A549 (cell line): Measurements from ENCODE around the gene CAPN8. TPM values are rescaled to one million over a fixed set of nuclear protein-coding genes. Genes with fewer than 3 reads are reported as not detected.
"Not testable (repeated sequence)": the region's sequence is repeated elsewhere in the genome, so short reads cannot be mapped to it uniquely, and the experiment has no call there.

ENCODE experiments used
- ATAC-seq, 2 experiments: fragments of 200-7000 bp in 1 of 2; fragments of >200 bp in 1 of 2; cut with Nextera tagmentation in 1 of 2; cut with Tn5 transposase in 1 of 2; 3 replicates each; pipeline versions ENCODE4 v1.8.0 to v1.9.1; 2018 to 2020; ENCODE audit warnings: mild to moderate bottlenecking in 1 of 2, moderate library complexity in 1 of 2
- CTCF ChIA-PET: fragments of 300-600 bp; sonication (Branson Sonifier 250); formaldehyde crosslinking; extraction: SDS; loops from one replicate; lab custom pipeline; 2021; ENCODE audit warnings: antibody characterized with exemption, inconsistent platforms; lab: Yijun Ruan, JAX
- POLR2A ChIA-PET: fragments of 350-600 bp; formaldehyde crosslinking; extraction: SDS; loops from one replicate; lab custom pipeline; 2021; ENCODE audit warnings: antibody characterized with exemption, inconsistent platforms; lab: Yijun Ruan, JAX
- DNase-seq, 2 experiments: peaks; one replicate each; pipeline versions ENCODE4 v3.0.0 to v3.0.0-alpha.2; 2011 to 2016; ENCODE audit warnings: low read depth in 1 of 2, low spot score in 1 of 2
- FAIRE-seq: peaks from 2 replicates; lab custom pipeline; 2011; peaks lifted over from hg19 to GRCh38; lab: Jason Lieb, UNC
- H3K27ac ChIP-seq, 2 experiments: fragments of >200 bp; sonication (Bioruptor Twin); formaldehyde crosslinking; 3 replicates each; pipeline ENCODE4 v1.5.1; 2016 to 2017
- H3K4me1 ChIP-seq: fragments of >200 bp; sonication (Bioruptor Twin); formaldehyde crosslinking; 3 replicates; pipeline ENCODE4 v1.6.1; 2016
- H3K4me2 ChIP-seq: fragments of >200 bp; sonication (Bioruptor Twin); formaldehyde crosslinking; 3 replicates; pipeline ENCODE4 v1.6.1; 2016
- H3K4me3 ChIP-seq: fragments of >200 bp; sonication (Bioruptor Twin); formaldehyde crosslinking; 3 replicates; pipeline ENCODE4 v1.5.1; 2016
- H3K9me3 ChIP-seq: fragments of >200 bp; sonication (Bioruptor Twin); formaldehyde crosslinking; 3 replicates; pipeline ENCODE4 v1.6.1; 2016
- CBX2 ChIP-seq: fragments of 200-600 bp; sonication (generic); IDR thresholded peaks from 2 replicates; pipeline ENCODE4 v1.6.1; 2016; ENCODE audit warnings: low read depth, mild to moderate bottlenecking, borderline replicate concordance
- EHMT2 ChIP-seq: fragments of 200-600 bp; sonication (generic); IDR thresholded peaks from 2 replicates; pipeline ENCODE4 v1.6.1; 2016; ENCODE audit warnings: antibody characterized with exemption, low read depth, mild to moderate bottlenecking, moderate library complexity
- ELK1 ChIP-seq: fragments of 150-350 bp; IDR thresholded peaks from 2 replicates; pipeline ENCODE4 v1.6.1; 2014; ENCODE audit warnings: low read depth, mild to moderate bottlenecking, low read length
- EP300 ChIP-seq, 2 experiments: fragments of >200 bp; sonication (Bioruptor Twin); formaldehyde crosslinking; IDR thresholded peaks; 2 replicates in 1 of 2; 3 replicates in 1 of 2; pipeline ENCODE4 v1.6.1; 2016 to 2017
- FOSB ChIP-seq: fragments of 250-450 bp; sonication (Bioruptor Pico); IDR thresholded peaks from 2 replicates; pipeline ENCODE4 v1.5.0; 2020; ENCODE audit warnings: mild to moderate bottlenecking, moderate library complexity
- HMGXB4 ChIP-seq: fragments of 250-450 bp; sonication (Bioruptor Pico); IDR thresholded peaks from 2 replicates; pipeline ENCODE4 v1.5.0; 2021; ENCODE audit warnings: mild to moderate bottlenecking, moderate library complexity, borderline replicate concordance
- HOXA7 ChIP-seq: fragments of 250-450 bp; sonication (Bioruptor Pico); IDR thresholded peaks from 2 replicates; pipeline ENCODE4 v1.5.0; 2020; ENCODE audit warnings: mild to moderate bottlenecking, moderate library complexity
- HOXB13 ChIP-seq: fragments of 250-450 bp; sonication (Bioruptor Pico); IDR thresholded peaks from 2 replicates; pipeline ENCODE4 v1.5.0; 2020; ENCODE audit warnings: low read depth, mild to moderate bottlenecking, moderate library complexity
- JUNB ChIP-seq: fragments of >200 bp; sonication (Bioruptor Twin); formaldehyde crosslinking; IDR thresholded peaks from 2 replicates; pipeline ENCODE4 v1.6.1; 2016
- MAZ ChIP-seq: fragments of 150-350 bp; IDR thresholded peaks from 2 replicates; pipeline ENCODE4 v1.6.1; 2014; ENCODE audit warnings: antibody characterized with exemption, low read depth, low read length, borderline replicate concordance
- MYC ChIP-seq: IDR thresholded peaks from 2 replicates; pipeline ENCODE4 v1.6.1; 2012; ENCODE audit warnings: mild to moderate bottlenecking, inconsistent platforms, low read length, improper control_type of control experiment, borderline replicate concordance
- NFE2L2 ChIP-seq: fragments of 150-350 bp; conservative IDR thresholded peaks from 2 replicates; pipeline ENCODE4 v1.6.1; 2014; ENCODE audit warnings: low read length
- PHF8 ChIP-seq: fragments of 200-600 bp; sonication (generic); IDR thresholded peaks from 2 replicates; pipeline ENCODE4 v1.6.1; 2016; ENCODE audit warnings: low read depth, mild to moderate bottlenecking, antibody characterized with exemption, moderate library complexity, borderline replicate concordance
- POLR2A ChIP-seq: IDR thresholded peaks from 2 replicates; pipeline ENCODE4 v1.6.1; 2012; ENCODE audit warnings: mild to moderate bottlenecking, low read length
- POLR2AphosphoS2 ChIP-seq: conservative IDR thresholded peaks from 2 replicates; pipeline ENCODE4 v1.6.1; 2012; ENCODE audit warnings: low read length, improper control_type of control experiment, inconsistent platforms
- RNF2 ChIP-seq: fragments of 200-600 bp; sonication (generic); IDR thresholded peaks from 2 replicates; pipeline ENCODE4 v1.6.1; 2016; ENCODE audit warnings: low read depth, mild to moderate bottlenecking, antibody characterized with exemption, moderate library complexity, borderline replicate concordance
- SREBF2 ChIP-seq: fragments of 450-650 bp; IDR thresholded peaks from 2 replicates; pipeline ENCODE4 v1.6.1; 2014; ENCODE audit warnings: mild to moderate bottlenecking, moderate library complexity
- TP53 ChIP-seq: fragments of 250-450 bp; sonication (Bioruptor Pico); IDR thresholded peaks from 2 replicates; pipeline ENCODE4 v1.5.0; 2021; ENCODE audit warnings: mild to moderate bottlenecking, moderate library complexity
- WGBS: methylation state at CpG from one replicate; pipeline ENCODE4 v1.1.6; 2017; ENCODE audit errors: missing lambda C conversion rate; 5-methylcytosine and 5-hydroxymethylcytosine counted together
- polyA plus RNA-seq, 4 experiments: library from polyadenylated mRNA; depleted of rRNA in 3 of 4; stranded (reverse); fragments of >200 nt; fragmentation: RNase III in 1 of 4; extraction: RNeasy Plus Mini Kit Qiagen cat#74134 plus additional on column Dnase treatment in 1 of 4; gene quantifications; 2 replicates in 3 of 4; 3 replicates in 1 of 4; pipeline ENCODE4 v1.2.3, GENCODE V29; 2011 to 2017
- TF ChIP-seq, protein P1 (sequence below): fragments of 200-600 bp; sonication (generic); IDR thresholded peaks from 2 replicates; pipeline ENCODE4 v1.6.1; 2016; ENCODE audit warnings: antibody characterized with exemption, mild to moderate bottlenecking, moderate library complexity
- TF ChIP-seq, protein P2 (sequence below): IDR thresholded peaks from 2 replicates; pipeline ENCODE4 v1.6.1; 2012; ENCODE audit warnings: low read depth, borderline replicate concordance

The CAPN8 gene
- polyA plus RNA-seq, 2 of the 4 experiments (the other 2 are of a cell fraction): 0.39 to 1.5 TPM

DNA sequence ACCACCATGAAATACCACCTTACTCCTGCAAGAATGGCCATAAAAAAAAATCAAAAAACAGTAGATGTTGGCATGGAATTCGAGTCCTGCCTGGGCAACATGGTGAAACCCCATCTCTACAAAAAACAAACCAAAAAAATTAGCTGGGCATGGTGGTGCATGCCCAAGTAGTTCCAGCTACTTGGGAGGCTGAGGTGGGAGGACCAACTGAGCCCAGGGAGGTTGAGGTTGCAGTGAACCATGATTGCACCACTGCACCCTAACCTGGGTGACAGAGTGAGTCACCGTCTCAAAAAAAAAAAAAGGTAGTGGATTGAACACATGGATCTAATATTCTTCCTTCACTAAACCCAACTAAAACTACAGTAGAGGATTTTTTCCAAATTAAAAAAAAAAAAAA lies 146.4 kb downstream of the CAPN8 start:
- FAIRE-seq (no peak), DNase-seq (no peak), ATAC-seq (no peak)
- 33% methylated on average over 2 of the region's 2 CpGs for WGBS
- ChIA-PET POLR2A (no interaction called here), CTCF (interaction anchor here (0.7 to 1.1 kb wide), 3 partner anchors 18 to 165 kb away, joined by 3 to 4 read pairs (median 3); no protein-coding TSS in a partner anchor)
- no peaks in the 10 kb centered on the region for H3K9me3 ChIP-seq
- no peak overlapping the region for H3K4me3 ChIP-seq
- H3K4me2 ChIP-seq: no peak overlapping the region
- no peak overlapping the region for H3K27ac ChIP-seq
- H3K4me1 ChIP-seq: no peaks in the 10 kb centered on the region
- TF ChIP-seq CBX2: no peak
- TF ChIP-seq ELK1: no peak
- TF ChIP-seq FOSB: no peak
- no peak for TF ChIP-seq HOXB13 (CRISPR knock-in tag)
- TF ChIP-seq POLR2AphosphoS2: no peak
- no peak for TF ChIP-seq TP53
- TF ChIP-seq NFE2L2: no peak
- no peak for TF ChIP-seq PHF8
- no peak for TF ChIP-seq RNF2
- TF ChIP-seq HOXA7 (CRISPR knock-in tag): no peak
- TF ChIP-seq, protein P1, sequence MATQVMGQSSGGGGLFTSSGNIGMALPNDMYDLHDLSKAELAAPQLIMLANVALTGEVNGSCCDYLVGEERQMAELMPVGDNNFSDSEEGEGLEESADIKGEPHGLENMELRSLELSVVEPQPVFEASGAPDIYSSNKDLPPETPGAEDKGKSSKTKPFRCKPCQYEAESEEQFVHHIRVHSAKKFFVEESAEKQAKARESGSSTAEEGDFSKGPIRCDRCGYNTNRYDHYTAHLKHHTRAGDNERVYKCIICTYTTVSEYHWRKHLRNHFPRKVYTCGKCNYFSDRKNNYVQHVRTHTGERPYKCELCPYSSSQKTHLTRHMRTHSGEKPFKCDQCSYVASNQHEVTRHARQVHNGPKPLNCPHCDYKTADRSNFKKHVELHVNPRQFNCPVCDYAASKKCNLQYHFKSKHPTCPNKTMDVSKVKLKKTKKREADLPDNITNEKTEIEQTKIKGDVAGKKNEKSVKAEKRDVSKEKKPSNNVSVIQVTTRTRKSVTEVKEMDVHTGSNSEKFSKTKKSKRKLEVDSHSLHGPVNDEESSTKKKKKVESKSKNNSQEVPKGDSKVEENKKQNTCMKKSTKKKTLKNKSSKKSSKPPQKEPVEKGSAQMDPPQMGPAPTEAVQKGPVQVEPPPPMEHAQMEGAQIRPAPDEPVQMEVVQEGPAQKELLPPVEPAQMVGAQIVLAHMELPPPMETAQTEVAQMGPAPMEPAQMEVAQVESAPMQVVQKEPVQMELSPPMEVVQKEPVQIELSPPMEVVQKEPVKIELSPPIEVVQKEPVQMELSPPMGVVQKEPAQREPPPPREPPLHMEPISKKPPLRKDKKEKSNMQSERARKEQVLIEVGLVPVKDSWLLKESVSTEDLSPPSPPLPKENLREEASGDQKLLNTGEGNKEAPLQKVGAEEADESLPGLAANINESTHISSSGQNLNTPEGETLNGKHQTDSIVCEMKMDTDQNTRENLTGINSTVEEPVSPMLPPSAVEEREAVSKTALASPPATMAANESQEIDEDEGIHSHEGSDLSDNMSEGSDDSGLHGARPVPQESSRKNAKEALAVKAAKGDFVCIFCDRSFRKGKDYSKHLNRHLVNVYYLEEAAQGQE: no peak
- TF ChIP-seq EHMT2: no peak
- no peak for TF ChIP-seq JUNB
- TF ChIP-seq EP300 (IDR thresholded peaks at IDR 0.05): no peak
- no peak for TF ChIP-seq SREBF2
- TF ChIP-seq HMGXB4 (CRISPR knock-in tag): no peak
- no peak for TF ChIP-seq MYC
- TF ChIP-seq MAZ: no peak
- TF ChIP-seq POLR2A: no peak
- TF ChIP-seq, protein P2, sequence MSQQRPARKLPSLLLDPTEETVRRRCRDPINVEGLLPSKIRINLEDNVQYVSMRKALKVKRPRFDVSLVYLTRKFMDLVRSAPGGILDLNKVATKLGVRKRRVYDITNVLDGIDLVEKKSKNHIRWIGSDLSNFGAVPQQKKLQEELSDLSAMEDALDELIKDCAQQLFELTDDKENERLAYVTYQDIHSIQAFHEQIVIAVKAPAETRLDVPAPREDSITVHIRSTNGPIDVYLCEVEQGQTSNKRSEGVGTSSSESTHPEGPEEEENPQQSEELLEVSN: no peak

GRCh38 chr1:223518553-223518952 lies 146.9 kb downstream of the CAPN8 start:
- H3K4me2 ChIP-seq, DNase-seq, H3K27ac ChIP-seq, ATAC-seq, FAIRE-seq, POLR2A ChIA-PET, CTCF ChIA-PET, H3K9me3 ChIP-seq, H3K4me1 ChIP-seq, H3K4me3 ChIP-seq: not testable (repeated sequence)
- WGBS: 0% methylated on average over 1 of the region's 1 CpG
